ENCODE results near the gene ACTR3.

DNA sequence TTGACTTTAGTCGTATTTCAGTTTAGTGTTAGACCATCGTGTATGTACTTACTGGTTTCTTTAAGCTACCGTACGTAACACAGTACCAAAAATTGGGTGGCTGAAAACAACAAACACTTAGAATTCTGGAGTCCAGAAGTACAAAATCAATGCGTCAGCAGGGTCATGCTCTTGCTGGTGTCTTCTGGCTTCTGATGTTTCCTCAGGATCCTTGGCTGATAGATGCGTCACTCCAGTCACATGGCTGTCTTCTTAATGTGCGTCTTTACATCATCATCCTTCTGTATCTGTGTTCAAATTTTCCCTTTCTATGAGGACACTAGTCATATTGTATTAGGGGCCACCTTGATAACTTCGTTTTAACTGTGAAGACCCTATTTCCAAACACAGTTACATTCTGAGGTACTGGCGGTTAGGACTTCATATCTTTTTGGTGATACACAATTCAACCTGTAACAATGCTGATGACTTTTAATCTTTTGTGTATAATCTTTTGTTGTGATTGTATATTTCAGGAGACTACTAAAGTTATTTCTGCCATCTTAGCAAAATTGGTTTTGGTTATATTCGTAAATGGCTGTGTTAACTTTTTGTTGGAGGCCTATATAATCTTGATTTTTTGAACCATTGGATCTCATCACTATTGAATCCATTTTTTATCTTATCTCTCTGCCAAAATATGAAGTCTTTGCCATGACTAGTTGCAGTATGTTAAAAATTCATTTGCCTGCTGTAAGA lies 25.4 kb downstream of the ACTR3 start:
- TF ChIP-seq EZH2phosphoT487 (conservative IDR thresholded peaks at IDR 0.05; ENCODE audit: low read length) = no peak
- TF ChIP-seq CTCF (IDR thresholded peaks at IDR 0.05; ENCODE audit: insufficient read depth, low read length, poor library complexity, severe bottlenecking) = no peak
